HG03097 (cell line): ENCODE measurements around the gene RBMX.

Source experiments
- ATAC-seq: cut with Tn5 transposase; IDR thresholded peaks from one replicate; pipeline ENCODE4 v1.9.1; 2021; ENCODE audit not compliant: unreplicated experiment, low FRiP score

The RBMX gene

DNA sequence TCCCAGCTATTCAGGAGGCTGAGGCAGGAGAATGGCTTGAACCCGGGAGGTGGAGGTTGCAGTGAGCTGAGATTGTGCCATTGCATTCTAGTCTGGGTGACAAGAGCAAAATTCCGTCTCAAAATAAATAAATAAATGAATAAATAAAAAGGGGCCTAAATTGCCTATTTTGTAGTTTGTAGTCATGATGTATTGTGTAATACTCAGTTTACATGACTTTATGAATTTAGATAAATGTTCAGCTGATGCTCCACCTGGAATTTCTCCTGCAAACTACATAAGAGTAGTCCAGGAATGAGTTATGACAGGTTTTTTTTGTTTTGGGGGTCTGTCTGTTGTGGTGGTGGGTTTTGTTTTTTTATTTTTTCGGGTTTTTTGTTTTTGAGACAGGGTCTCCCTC lies 31.1 kb downstream of the RBMX start:
- ATAC-seq = no peak

GRCh38 chrX:136847874-136848273 lies 32.7 kb downstream of the RBMX start:
- no peak for ATAC-seq

GRCh38 chrX:136839196-136839595 lies 41.3 kb downstream of the RBMX start:
- no peak for ATAC-seq

GRCh38 chrX:136835761-136836160 lies 44.8 kb downstream of the RBMX start:
- no peak for ATAC-seq

- no peak for ATAC-seq
Observed at GRCh38 chrX:136829413-136829812, 51.1 kb downstream of the RBMX start.

DNA sequence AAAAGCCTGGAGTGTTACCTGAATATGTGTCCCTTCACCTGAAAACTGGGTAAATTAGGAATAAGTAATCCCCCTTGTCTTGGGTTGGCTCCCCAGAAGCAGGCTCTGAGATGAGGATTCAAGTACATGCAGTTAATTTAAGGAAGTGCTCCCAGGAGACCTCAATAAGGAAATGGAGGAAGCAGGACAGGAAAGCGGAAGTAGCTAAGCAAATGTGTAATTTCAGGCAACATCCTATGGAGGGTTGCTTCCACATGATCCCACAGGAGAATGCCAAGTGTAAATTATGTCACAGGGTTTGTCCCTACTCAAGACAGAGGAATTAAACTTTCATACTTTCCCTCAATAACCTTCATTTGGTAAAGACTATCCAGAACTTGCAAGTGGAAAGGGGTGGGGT lies 51.7 kb downstream of the RBMX start:
- ATAC-seq = no peak

- no peak for ATAC-seq
Observed at GRCh38 chrX:136827026-136827425, 53.5 kb downstream of the RBMX start.

DNA sequence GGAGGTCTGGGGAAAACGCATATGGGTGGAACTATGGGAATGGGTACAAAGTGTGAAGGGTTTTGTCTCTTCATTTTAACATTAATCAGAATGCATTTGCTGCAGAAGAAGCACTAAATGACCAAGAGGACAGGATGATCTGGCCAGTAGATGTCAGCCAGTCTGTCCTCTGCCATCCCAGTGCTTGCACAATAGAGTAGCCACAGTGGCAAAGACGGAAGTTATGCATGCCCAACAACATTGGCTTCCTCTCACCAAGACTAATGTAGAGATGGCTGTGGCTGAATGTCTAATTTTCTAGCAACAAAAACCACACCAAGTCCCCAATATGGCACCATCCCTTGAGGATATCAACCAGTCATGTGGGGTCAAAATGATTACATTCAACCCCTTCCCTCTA lies 54.8 kb downstream of the RBMX start:
- ATAC-seq = no peak
